HPDE6-E6E7 (cell line): ENCODE data around the gene PRKCE.
A peak's percentile ranks its signal among the peaks of the same experiment; 100 is the strongest.

Experiments
- DNase-seq: peaks from one replicate; pipeline ENCODE4 v3.0.0; 2011; ENCODE audit warnings: missing footprints; ENCODE audit errors: extremely low spot score

Gene PRKCE

GRCh38 chr2:45808294-45808800 is 156.9 kb downstream of the PRKCE start:
- DNase-seq, result no peak

GRCh38 chr2:45809205-45809604 is 157.7 kb downstream of the PRKCE start:
- DNase-seq, result no peak

- peak; percentile 52 for DNase-seq
Measured at GRCh38 chr2:45812011-45812500, 160.6 kb downstream of the PRKCE start.

- no peak for DNase-seq
Measured at GRCh38 chr2:45813003-45813941, 161.8 kb downstream of the PRKCE start.

- DNase-seq, result no peak
Measured at GRCh38 chr2:45814488-45814887, 163.0 kb downstream of the PRKCE start.

GRCh38 chr2:45814951-45815621 is 163.6 kb downstream of the PRKCE start:
- no peak for DNase-seq

GRCh38 chr2:45816272-45816671 is 164.8 kb downstream of the PRKCE start:
- no peak for DNase-seq

- DNase-seq, result no peak
Measured at GRCh38 chr2:45818591-45818990, 167.1 kb downstream of the PRKCE start.

GRCh38 chr2:45820048-45820447 is 168.6 kb downstream of the PRKCE start:
- no peak for DNase-seq

- peak; percentile 72 for DNase-seq
Measured at GRCh38 chr2:45821558-45822271, 170.2 kb downstream of the PRKCE start.

GRCh38 chr2:45822272-45822630 is 170.8 kb downstream of the PRKCE start:
- DNase-seq, result no peak

- peak; percentile 42 for DNase-seq
Measured at GRCh38 chr2:45823723-45824206, 172.3 kb downstream of the PRKCE start.

GRCh38 chr2:45825001-45825651 is 173.7 kb downstream of the PRKCE start:
- DNase-seq, result no peak

GRCh38 chr2:45826460-45826859 is 175.0 kb downstream of the PRKCE start:
- DNase-seq, result no peak

- no peak for DNase-seq
Measured at GRCh38 chr2:45826884-45827635, 175.6 kb downstream of the PRKCE start.

GRCh38 chr2:45830322-45830721 is 178.8 kb downstream of the PRKCE start:
- no peak for DNase-seq

GRCh38 chr2:45833301-45833967 is 182.0 kb downstream of the PRKCE start:
- no peak for DNase-seq

- no peak for DNase-seq
Measured at GRCh38 chr2:45833968-45834344, 182.5 kb downstream of the PRKCE start.

GRCh38 chr2:45834372-45834771 is 182.9 kb downstream of the PRKCE start:
- DNase-seq, result no peak

- no peak for DNase-seq
Measured at GRCh38 chr2:45834858-45835257, 183.4 kb downstream of the PRKCE start.
